ENCODE results near the gene NUP93.

DNA sequence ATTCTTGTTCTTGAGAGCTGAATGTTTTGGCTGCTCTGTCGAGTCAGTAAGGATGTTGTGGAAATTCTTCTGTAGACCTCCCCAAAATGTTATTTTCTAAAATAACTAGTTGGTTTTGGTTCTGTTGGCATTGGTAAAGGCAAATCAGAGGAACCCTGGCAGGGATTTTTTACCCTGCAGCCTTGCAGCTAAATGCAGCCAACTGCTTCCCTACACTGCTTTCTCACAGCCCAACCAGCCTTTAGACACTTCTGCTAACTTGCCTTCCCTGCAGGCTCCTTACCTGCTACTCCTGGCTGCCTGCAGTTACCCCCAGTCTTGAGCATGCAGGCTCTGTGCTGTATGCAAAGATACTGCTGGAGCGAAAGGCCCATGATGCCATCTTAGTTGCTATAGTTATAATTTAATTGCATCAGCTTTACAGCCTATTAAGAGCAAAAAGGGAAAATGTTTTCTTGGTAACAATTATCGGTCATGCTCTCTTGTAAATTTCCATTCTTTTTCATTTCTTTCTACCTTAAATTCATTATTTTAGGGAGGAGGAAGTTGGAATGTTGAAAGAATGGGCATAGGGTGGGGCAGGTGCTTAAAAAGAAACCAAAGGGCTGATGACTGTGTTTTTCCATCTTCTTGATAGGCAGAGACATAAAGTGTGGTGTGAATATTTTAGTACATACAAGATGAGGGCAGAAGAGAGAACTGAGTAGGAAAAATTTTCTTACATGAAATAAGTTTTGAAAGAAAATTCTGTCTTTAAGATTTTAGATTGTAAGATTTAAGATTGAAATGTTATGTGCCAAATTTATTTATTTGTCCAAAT, 20.0 kb downstream of the NUP93 start:
- TF ChIP-seq EZH2 (IDR thresholded peaks at IDR 0.05; ENCODE audit: low read depth, low read length, severe bottlenecking) = no peak
- no peak for TF ChIP-seq POLR2AphosphoS5 (IDR thresholded peaks at IDR 0.05; ENCODE audit: low read depth, low read length)
- no peak for TF ChIP-seq CEBPB (IDR thresholded peaks at IDR 0.05; ENCODE audit: low read depth, low read length)
- TF ChIP-seq, protein P1, sequence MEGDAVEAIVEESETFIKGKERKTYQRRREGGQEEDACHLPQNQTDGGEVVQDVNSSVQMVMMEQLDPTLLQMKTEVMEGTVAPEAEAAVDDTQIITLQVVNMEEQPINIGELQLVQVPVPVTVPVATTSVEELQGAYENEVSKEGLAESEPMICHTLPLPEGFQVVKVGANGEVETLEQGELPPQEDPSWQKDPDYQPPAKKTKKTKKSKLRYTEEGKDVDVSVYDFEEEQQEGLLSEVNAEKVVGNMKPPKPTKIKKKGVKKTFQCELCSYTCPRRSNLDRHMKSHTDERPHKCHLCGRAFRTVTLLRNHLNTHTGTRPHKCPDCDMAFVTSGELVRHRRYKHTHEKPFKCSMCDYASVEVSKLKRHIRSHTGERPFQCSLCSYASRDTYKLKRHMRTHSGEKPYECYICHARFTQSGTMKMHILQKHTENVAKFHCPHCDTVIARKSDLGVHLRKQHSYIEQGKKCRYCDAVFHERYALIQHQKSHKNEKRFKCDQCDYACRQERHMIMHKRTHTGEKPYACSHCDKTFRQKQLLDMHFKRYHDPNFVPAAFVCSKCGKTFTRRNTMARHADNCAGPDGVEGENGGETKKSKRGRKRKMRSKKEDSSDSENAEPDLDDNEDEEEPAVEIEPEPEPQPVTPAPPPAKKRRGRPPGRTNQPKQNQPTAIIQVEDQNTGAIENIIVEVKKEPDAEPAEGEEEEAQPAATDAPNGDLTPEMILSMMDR (IDR thresholded peaks at IDR 0.05; ENCODE audit: control extremely low read depth in 1 of 3, insufficient read depth in 1 of 3, low read depth in 1 of 3, low read length in 3 of 3) = no peak

Data from H1 (cell line).